WTC11 (cell line): ENCODE measurements around the gene GALNT13. TPM values are rescaled to one million over a fixed set of nuclear protein-coding genes. Genes with fewer than 3 reads are reported as not detected.

Source experiments
- ATAC-seq: fragments of 200-7000 bp; cut with Tn5 transposase; 2 replicates; pipeline ENCODE4 v1.10.0; 2021; ENCODE audit warnings: mild to moderate bottlenecking, moderate library complexity
- CTCF ChIA-PET: fragments of 300-600 bp; sonication (Branson Sonifier 250); formaldehyde crosslinking; loops from one replicate; lab custom pipeline; 2021; ENCODE audit warnings: antibody characterized with exemption; lab: Charles Lee
- POLR2A ChIA-PET: fragments of 350-600 bp; sonication (Branson Sonifier 250); formaldehyde crosslinking; loops from one replicate; lab custom pipeline; 2021; ENCODE audit warnings: antibody characterized with exemption; lab: Charles Lee
- DNase-seq: peaks from one replicate; pipeline ENCODE4 v3.0.0; 2021; ENCODE audit warnings: low spot score
- H3K27ac Mint-ChIP-seq: 2 replicates; pipeline ENCODE4 v1.8.0; 2021; ENCODE audit warnings: mixed read lengths
- H3K27me3 Mint-ChIP-seq: 2 replicates; pipeline ENCODE4 v1.8.0; 2021; ENCODE audit warnings: low read depth, mild to moderate bottlenecking, moderate library complexity, mixed read lengths
- H3K36me3 Mint-ChIP-seq: 2 replicates; pipeline ENCODE4 v1.8.0; 2021; ENCODE audit warnings: mixed read lengths
- H3K4me1 Mint-ChIP-seq: 2 replicates; pipeline ENCODE4 v1.8.0; 2022; ENCODE audit warnings: mixed read lengths
- H3K4me3 Mint-ChIP-seq: 2 replicates; pipeline ENCODE4 v1.8.0; 2021; ENCODE audit warnings: mild to moderate bottlenecking, moderate library complexity, mixed read lengths
- H3K9me3 Mint-ChIP-seq: 2 replicates; pipeline ENCODE4 v1.8.0; 2021; ENCODE audit warnings: mixed read lengths
- CBFB ChIP-seq: sonication (generic); formaldehyde crosslinking; IDR thresholded peaks from 2 replicates; pipeline ENCODE4 v1.8.1; 2022; ENCODE audit warnings: mild to moderate bottlenecking, low read depth, missing genetic modification reagents
- CREB1 ChIP-seq: sonication (generic); formaldehyde crosslinking; IDR thresholded peaks from 2 replicates; pipeline ENCODE4 v1.8.0; 2023; ENCODE audit warnings: mild to moderate bottlenecking, missing genetic modification reagents
- E2F5 ChIP-seq: sonication (generic); formaldehyde crosslinking; IDR thresholded peaks from 2 replicates; pipeline ENCODE4 v1.8.1; 2022; ENCODE audit warnings: mild to moderate bottlenecking, moderate library complexity, missing genetic modification reagents
- FOXP4 ChIP-seq: sonication (generic); formaldehyde crosslinking; IDR thresholded peaks from 2 replicates; pipeline ENCODE4 v1.8.0; 2022; ENCODE audit warnings: mild to moderate bottlenecking, missing genetic modification reagents
- GTF2I ChIP-seq: fragments of 250-450 bp; sonication (Bioruptor Pico); conservative IDR thresholded peaks from 2 replicates; pipeline ENCODE4 v1.4.0; 2021; ENCODE audit warnings: mild to moderate bottlenecking
- HMGA2 ChIP-seq: fragments of 250-450 bp; sonication (Bioruptor Pico); IDR thresholded peaks from 2 replicates; pipeline ENCODE4 v1.4.0; 2021; ENCODE audit warnings: mild to moderate bottlenecking, moderate library complexity
- IRF2 ChIP-seq: sonication (generic); formaldehyde crosslinking; IDR thresholded peaks from 2 replicates; pipeline ENCODE4 v1.8.0; 2022; ENCODE audit warnings: low read depth, missing genetic modification reagents, borderline replicate concordance
- KAT7 ChIP-seq: sonication (generic); formaldehyde crosslinking; IDR thresholded peaks from 2 replicates; pipeline ENCODE4 v1.8.1; 2023; ENCODE audit warnings: missing genetic modification reagents, mild to moderate bottlenecking, borderline replicate concordance
- NFATC4 ChIP-seq: fragments of 250-450 bp; sonication (Bioruptor Pico); IDR thresholded peaks from 2 replicates; pipeline ENCODE4 v1.9.0; 2021; ENCODE audit warnings: mild to moderate bottlenecking
- NFE2L1 ChIP-seq: sonication (generic); formaldehyde crosslinking; IDR thresholded peaks from 2 replicates; pipeline ENCODE4 v1.8.1; 2023; ENCODE audit warnings: missing genetic modification reagents
- NR1H2 ChIP-seq: sonication (generic); formaldehyde crosslinking; IDR thresholded peaks from 2 replicates; pipeline ENCODE4 v1.9.0; 2021; ENCODE audit warnings: mild to moderate bottlenecking, moderate library complexity, missing genetic modification reagents
- NR3C1 ChIP-seq: sonication (generic); formaldehyde crosslinking; conservative IDR thresholded peaks from 2 replicates; pipeline ENCODE4 v1.8.1; 2023; ENCODE audit warnings: low read depth, mild to moderate bottlenecking, missing genetic modification reagents
- SMAD3 ChIP-seq: sonication (generic); formaldehyde crosslinking; IDR thresholded peaks from 2 replicates; pipeline ENCODE4 v1.8.0; 2022; ENCODE audit warnings: missing genetic modification reagents, mild to moderate bottlenecking, borderline replicate concordance
- SMAD4 ChIP-seq: sonication (generic); formaldehyde crosslinking; IDR thresholded peaks from 2 replicates; pipeline ENCODE4 v1.8.0; 2022; ENCODE audit warnings: mild to moderate bottlenecking, missing genetic modification reagents
- USF1 ChIP-seq: sonication (generic); formaldehyde crosslinking; IDR thresholded peaks from 2 replicates; pipeline ENCODE4 v1.8.0; 2022; ENCODE audit warnings: mild to moderate bottlenecking, missing genetic modification reagents
- ZMAT4 ChIP-seq: fragments of 250-450 bp; sonication (Bioruptor Pico); IDR thresholded peaks from 2 replicates; pipeline ENCODE4 v1.9.0; 2021; ENCODE audit warnings: mild to moderate bottlenecking
- ZNF219 ChIP-seq: sonication (generic); formaldehyde crosslinking; IDR thresholded peaks from 2 replicates; pipeline ENCODE4 v1.8.0; 2023; ENCODE audit warnings: missing genetic modification reagents, mild to moderate bottlenecking, borderline replicate concordance
- ZNF281 ChIP-seq: sonication (generic); formaldehyde crosslinking; IDR thresholded peaks from 2 replicates; pipeline ENCODE4 v1.8.0; 2023; ENCODE audit warnings: mild to moderate bottlenecking, missing genetic modification reagents
- ZNF317 ChIP-seq: sonication (generic); formaldehyde crosslinking; IDR thresholded peaks from 2 replicates; pipeline ENCODE4 v1.8.1; 2023; ENCODE audit warnings: low read depth, mild to moderate bottlenecking, moderate library complexity, missing genetic modification reagents, borderline replicate concordance
- ZNF423 ChIP-seq: fragments of 250-450 bp; sonication (Bioruptor Pico); IDR thresholded peaks from 2 replicates; pipeline ENCODE4 v2.1.2; 2022; ENCODE audit warnings: mild to moderate bottlenecking, moderate library complexity
- ZSCAN18 ChIP-seq: fragments of 250-450 bp; sonication (Bioruptor Pico); IDR thresholded peaks from 2 replicates; pipeline ENCODE4 v2.1.2; 2022; ENCODE audit warnings: mild to moderate bottlenecking, moderate library complexity
- total RNA-seq: library from RNA; stranded (reverse); gene quantifications from 3 replicates; pipeline ENCODE4 v1.2.3, GENCODE V29; 2021

The GALNT13 gene
- total RNA-seq, 1 experiment from 2014 or later = 9.9 TPM

GRCh38 chr2:153953761-153954160, 82.0 kb downstream of the GALNT13 start (continued):
- TF ChIP-seq IRF2 = no peak
- no peak for TF ChIP-seq KAT7 (CRISPR knock-in tag)
- TF ChIP-seq ZNF219 (CRISPR knock-in tag) = no peak
- TF ChIP-seq HMGA2 (CRISPR knock-in tag) = no peak
- no peak for TF ChIP-seq SMAD3
- TF ChIP-seq NR3C1 (CRISPR knock-in tag) = no peak

- TF ChIP-seq NFATC4 (no peak), NFE2L1 (no peak)
- ATAC-seq (no peak), DNase-seq (no peak)
- peaks cover 4% of the 10 kb centered on the region; the same call in 1 of the 2 replicates for H3K36me3 Mint-ChIP-seq
- no peak overlapping the region for H3K4me3 Mint-ChIP-seq
- CTCF ChIA-PET = no interaction called here
- no peaks in the 10 kb centered on the region for H3K27me3 Mint-ChIP-seq
- POLR2A ChIA-PET = no interaction called here
- 0 out of 2 replicates have a peak, but pooled peaks cover 4% of the 10 kb centered on the region for H3K9me3 Mint-ChIP-seq
- peaks cover 15% of the 10 kb centered on the region for H3K4me1 Mint-ChIP-seq
- H3K27ac Mint-ChIP-seq = no peak overlapping the region
These were observed 91.5 kb downstream of the GALNT13 start for GRCh38 chr2:153963256-153963655.

- ATAC-seq = peak; percentile 68
These were observed 95.7 kb downstream of the GALNT13 start for GRCh38 chr2:153967248-153967973.

GRCh38 chr2:153971250-153971649, 99.5 kb downstream of the GALNT13 start:
- ChIA-PET POLR2A (no interaction called here), CTCF (no interaction called here)
- H3K27me3 Mint-ChIP-seq = no peaks in the 10 kb centered on the region
- H3K4me1 Mint-ChIP-seq = peaks cover 28% of the 10 kb centered on the region
- H3K4me3 Mint-ChIP-seq = no peak overlapping the region
- DNase-seq (no peak), ATAC-seq (no peak)
- no peak overlapping the region for H3K27ac Mint-ChIP-seq
- no peaks in the 10 kb centered on the region for H3K9me3 Mint-ChIP-seq
- no peaks in the 10 kb centered on the region for H3K36me3 Mint-ChIP-seq
- TF ChIP-seq ZNF423 (CRISPR knock-in tag) (no peak), GTF2I (CRISPR knock-in tag) (no peak), ZSCAN18 (CRISPR knock-in tag) (no peak), FOXP4 (CRISPR knock-in tag) (no peak), CBFB (CRISPR knock-in tag) (no peak), CREB1 (CRISPR knock-in tag) (no peak), E2F5 (CRISPR knock-in tag) (no peak), ZNF281 (CRISPR knock-in tag) (no peak), HMGA2 (CRISPR knock-in tag) (no peak), ZNF317 (CRISPR knock-in tag) (no peak), USF1 (CRISPR knock-in tag) (no peak), ZMAT4 (CRISPR knock-in tag) (no peak), SMAD4 (CRISPR knock-in tag) (no peak)

More at GRCh38 chr2:153967248-153967973, 95.7 kb downstream of the GALNT13 start:
- no peak for DNase-seq
- no peak overlapping the region for H3K4me3 Mint-ChIP-seq
- H3K4me1 Mint-ChIP-seq = peaks cover 17% of the 10 kb centered on the region
- POLR2A ChIA-PET = no interaction called here
- TF ChIP-seq ZNF219 (CRISPR knock-in tag) (no peak), USF1 (CRISPR knock-in tag) (no peak), NR1H2 (no peak)
- no peaks in the 10 kb centered on the region for H3K27me3 Mint-ChIP-seq
- no peaks in the 10 kb centered on the region for H3K9me3 Mint-ChIP-seq
- H3K27ac Mint-ChIP-seq = no peak overlapping the region
- no peaks in the 10 kb centered on the region for H3K36me3 Mint-ChIP-seq
- CTCF ChIA-PET = interaction anchor here (0.9 to 1.2 kb wide), 2 partner anchors 197 to 408 kb away, joined by 3 to 4 read pairs; no protein-coding TSS in a partner anchor
